Kidney (tissue), 14 donors: ENCODE results near the gene CCDC14. TPM values are rescaled to one million over a fixed set of nuclear protein-coding genes. Genes with fewer than 3 reads are reported as not detected.
A peak's percentile ranks its signal among the peaks of the same experiment; 100 is the strongest.
"Not testable (repeated sequence)": the region's sequence is repeated elsewhere in the genome, so short reads cannot be mapped to it uniquely, and the experiment has no call there.

ENCODE experiments used
- DNase-seq, 5 donors: peaks; one replicate each; pipeline ENCODE4 v3.0.0-alpha.2; 2013 to 2020
- FAIRE-seq: peaks from 2 replicates; lab custom pipeline; 2012; peaks lifted over from hg19 to GRCh38; lab: Jason Lieb, UNC
- H3K27ac ChIP-seq, 2 donors: one replicate each; pipeline ENCODE4 v1.7.0; 2013; ENCODE audit warnings: low read depth in 2 of 2, low read length in 2 of 2, inconsistent platforms in 1 of 2
- H3K27me3 ChIP-seq: one replicate; pipeline ENCODE4 v1.7.1; 2013; ENCODE audit warnings: low read length, inconsistent platforms; ENCODE audit not compliant: control insufficient read depth, insufficient read depth
- H3K36me3 ChIP-seq, 3 donors: one replicate each; pipeline versions ENCODE4 v1.7.0 to v1.7.1; 2013; ENCODE audit warnings: low read length in 3 of 3, control low read depth in 1 of 3, inconsistent platforms in 1 of 3; ENCODE audit not compliant: insufficient read depth in 3 of 3, control insufficient read depth in 2 of 3
- H3K4me1 ChIP-seq, 3 donors: one replicate each; pipeline versions ENCODE4 v1.7.0 to v1.7.1; 2013; ENCODE audit warnings: low read length in 3 of 3, inconsistent platforms in 1 of 3, low read depth in 1 of 3; ENCODE audit not compliant: control insufficient read depth in 2 of 3, insufficient read depth in 2 of 3
- H3K4me3 ChIP-seq, 3 donors: one replicate each; pipeline versions ENCODE4 v1.7.0 to v1.8.1; 2013; ENCODE audit warnings: low read length in 3 of 3, control low read depth in 1 of 3, inconsistent platforms in 1 of 3
- H3K9ac ChIP-seq, 3 donors: one replicate each; pipeline versions ENCODE4 v1.7.0 to v1.7.1; 2013; ENCODE audit warnings: low read length in 3 of 3, control low read depth in 1 of 3, inconsistent platforms in 1 of 3
- H3K9me3 ChIP-seq, 3 donors: one replicate each; pipeline versions ENCODE4 v1.7.0 to v1.7.1; 2013; ENCODE audit warnings: low read length in 3 of 3, control low read depth in 1 of 3, inconsistent platforms in 1 of 3; ENCODE audit not compliant: control insufficient read depth in 2 of 3, insufficient read depth in 1 of 3
- CTCF ChIP-seq: IDR thresholded peaks from 3 replicates; pipeline ENCODE4 v1.5.1; 2012; ENCODE audit warnings: mild to moderate bottlenecking, moderate library complexity, borderline replicate concordance; ENCODE audit not compliant: insufficient read depth; ENCODE audit errors: extremely low read depth
- intact Hi-C: fragments of 100-400 bp; cut with DNase I; formaldehyde crosslinking; loops from one replicate; pipeline ENCODE4 v1.11.1; 2022
- polyA plus RNA-seq: library from polyadenylated mRNA; stranded (reverse); fragments of 350-450 nt; fragmentation: Illumina TruSeq; extraction: RNeasy Lipid Tissue Mini Kit (QIAGEN cat#74804); gene quantifications from one replicate; pipeline ENCODE4 v1.2.3, GENCODE V29; 2014; ENCODE audit warnings: low read depth, low replicate concordance; ENCODE audit not compliant: insufficient read depth
- total RNA-seq: library from RNA; stranded (reverse); fragmentation: NEBNext Ultra II Directional; extraction: Animal tissue kit (Norgen Biotek cat#: 25700); gene quantifications from one replicate; pipeline ENCODE4 v1.2.1, GENCODE V29; 2021
- donor health status: control.
- donor health status: control.
- donor health status: control.
- donor health status: control.
- donor health status: control.
- donor health status: DM: yes; HTN: yes; CAD: no.
- donor health status: Normal renal cell carcinoma (clear cell type).

The CCDC14 gene
- total and polyA plus RNA-seq, 2 donors from 2014 or later, result 8.3 to 28.2 TPM

GRCh38 chr3:123971406-123971805 lies 10.4 kb upstream of the CCDC14 start:
- TF ChIP-seq CTCF, result no peak
- no peaks in the 10 kb centered on the region for H3K36me3 ChIP-seq
- peak in 2 of 5 donors; percentile 25 to 41 for DNase-seq
- FAIRE-seq, result no peak
- no peaks in the 10 kb centered on the region for H3K4me1 ChIP-seq
- H3K27me3 ChIP-seq, result no peaks in the 10 kb centered on the region
- H3K27ac ChIP-seq, result no peak overlapping the region
- H3K4me3 ChIP-seq, result no peak overlapping the region
- intact Hi-C loops, result no loop called here
- H3K9me3 ChIP-seq, result no peaks in the 10 kb centered on the region
- H3K9ac ChIP-seq, result no peak overlapping the region

- FAIRE-seq, H3K4me1 ChIP-seq, intact Hi-C loops: not testable (repeated sequence)
These were observed 6.2 kb upstream of the CCDC14 start for GRCh38 chr3:123967260-123967659.

GRCh38 chr3:123966799-123967198 lies 5.8 kb upstream of the CCDC14 start:
- H3K4me1 ChIP-seq, H3K36me3 ChIP-seq, H3K27me3 ChIP-seq, H3K4me3 ChIP-seq, H3K9me3 ChIP-seq, FAIRE-seq, H3K9ac ChIP-seq, DNase-seq, H3K27ac ChIP-seq, intact Hi-C loops: not testable (repeated sequence)

More at GRCh38 chr3:123967260-123967659, 6.2 kb upstream of the CCDC14 start:
- not testable (repeated sequence) for H3K27ac ChIP-seq, H3K36me3 ChIP-seq, H3K9ac ChIP-seq, H3K9me3 ChIP-seq, H3K27me3 ChIP-seq, DNase-seq, H3K4me3 ChIP-seq

- H3K9ac ChIP-seq, H3K36me3 ChIP-seq, H3K27me3 ChIP-seq, H3K27ac ChIP-seq, H3K4me3 ChIP-seq, DNase-seq, intact Hi-C loops, FAIRE-seq, H3K4me1 ChIP-seq, H3K9me3 ChIP-seq: not testable (repeated sequence)
These were observed 3.8 kb upstream of the CCDC14 start for GRCh38 chr3:123964793-123965192.

GRCh38 chr3:123961508-123961856 lies 453 bp upstream of the CCDC14 start:
- DNase-seq (no peak), FAIRE-seq (no peak)
- Histone ChIP-seq H3K9ac (peak overlapping the region in 2 of 3 donors; percentile 48 to 85), H3K27me3 (no peaks in the 10 kb centered on the region), H3K9me3 (no peaks in the 10 kb centered on the region), H3K36me3 (no peaks in the 10 kb centered on the region), H3K4me3 (peak overlapping the region; percentile 67 to 98 (median 94)), H3K27ac (peak overlapping the region; percentile 54 to 80), H3K4me1 (peaks cover 0 to 3% (median 0%) of the 10 kb centered on the region in 3 donors)
- TF ChIP-seq CTCF, result no peak
- intact Hi-C loops, result no loop called here
